ENCODE results near the gene MOAP1.
"Not testable (repeated sequence)": the region's sequence is repeated elsewhere in the genome, so short reads cannot be mapped to it uniquely, and the experiment has no call there.

MOAP1 gene

DNA sequence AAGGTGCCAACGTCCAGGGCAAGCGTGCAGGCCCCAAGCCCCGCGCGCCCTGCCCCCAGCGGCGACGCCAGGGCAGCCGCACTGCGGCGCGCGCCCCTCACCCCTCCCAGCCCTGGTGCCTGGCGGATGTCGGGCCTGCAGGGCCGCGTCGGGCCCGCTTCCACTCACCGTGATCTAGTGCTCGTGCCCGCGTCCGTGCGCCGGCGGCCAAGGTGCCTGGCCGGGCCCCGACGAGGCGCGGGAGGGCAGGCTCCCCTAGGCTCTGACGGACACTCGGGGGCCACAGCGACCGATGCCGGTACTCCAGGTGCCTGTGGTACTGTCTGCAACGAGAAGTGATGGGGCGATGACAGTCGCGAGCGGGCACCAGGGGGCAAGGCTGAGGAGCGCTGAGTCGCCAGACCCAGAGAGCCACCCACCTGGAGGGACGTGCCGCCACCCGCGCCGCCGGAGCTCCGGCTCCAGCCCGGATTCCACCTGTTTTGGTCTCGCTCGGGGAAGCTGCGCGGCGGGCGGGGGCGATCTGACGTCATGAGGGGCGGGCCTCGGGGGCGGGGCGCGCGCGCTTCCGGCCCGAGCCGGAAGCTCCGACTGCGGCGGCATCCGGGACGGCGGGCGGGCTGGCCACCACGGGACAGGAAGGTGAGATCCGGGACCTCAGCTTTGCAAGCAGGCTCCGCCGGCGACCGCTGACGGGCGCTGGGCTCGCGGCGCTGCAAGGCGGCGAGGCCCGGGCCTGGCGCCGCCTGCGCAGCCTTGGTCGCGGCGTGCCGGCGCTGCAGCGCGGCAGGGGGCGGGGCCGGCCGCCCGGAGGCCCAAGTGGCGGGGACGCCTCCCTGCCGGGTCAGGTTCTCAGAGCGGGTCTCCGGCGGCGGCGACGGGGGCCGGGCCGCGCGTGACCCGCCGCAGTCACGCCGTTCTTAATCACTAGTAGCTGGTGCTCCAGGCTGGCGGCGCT, at the start of gene MOAP1, which contains the start of gene LYSET:
TSS of gene MOAP1 (minus strand) at position 507 of the 958 bp plus-strand sequence. CDS start 655 bp downstream, outside the sequence.
TSS of gene LYSET (plus strand) at position 927 of the 958 bp plus-strand sequence. CDS start 89 bp downstream, outside the sequence.
- Histone ChIP-seq H3K36me3 (ENCODE audit: insufficient read depth, low read length) (peaks cover 17% of the 10 kb centered on the region), H3K4me3 (ENCODE audit: low read length) (peak within 1 kb of the TSS; percentile 100)

DNA sequence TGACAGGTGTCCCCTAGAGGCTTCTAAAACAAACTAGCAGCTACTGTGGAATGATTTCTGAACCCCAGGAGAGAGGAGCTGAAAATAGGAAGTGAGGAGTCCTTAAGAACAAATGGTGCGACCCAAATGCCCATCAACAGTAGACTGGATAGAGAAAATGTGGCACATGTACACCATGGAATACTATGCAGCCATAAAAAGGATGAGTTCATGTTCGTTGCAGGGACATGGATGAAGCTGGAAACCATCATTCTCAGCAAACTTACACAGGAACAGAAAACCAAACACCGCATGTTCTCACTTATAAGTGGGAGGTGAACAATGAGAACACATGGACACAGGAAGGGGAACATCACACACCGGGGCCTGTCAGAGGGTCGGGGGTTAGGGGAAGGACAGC, 48.4 kb upstream of the MOAP1 start:
- not testable (repeated sequence) for H3K4me3 ChIP-seq (ENCODE audit: low read length); H3K27me3 ChIP-seq (ENCODE audit: insufficient read depth, low read length); H2AFZ ChIP-seq (ENCODE audit: low read depth, low read length); H3K4me1 ChIP-seq (ENCODE audit: insufficient read depth, low read length); H3K9me3 ChIP-seq (ENCODE audit: low read length)
- peaks cover 12% of the 10 kb centered on the region for H3K36me3 ChIP-seq (ENCODE audit: insufficient read depth, low read length)

More for the DNA sequence above, at the start of gene MOAP1, which contains the start of gene LYSET:
- Histone ChIP-seq H3K4me1 (ENCODE audit: insufficient read depth, low read length) (peaks cover 12% of the 10 kb centered on the region), H3K9me3 (ENCODE audit: low read length) (no peaks in the 10 kb centered on the region), H3K27me3 (ENCODE audit: insufficient read depth, low read length) (no peaks in the 10 kb centered on the region), H2AFZ (ENCODE audit: low read depth, low read length) (peak within 1 kb of the TSS; percentile 92)

GRCh38 chr14:93232159-93232558, 47.5 kb upstream of the MOAP1 start:
- H3K9me3 ChIP-seq (ENCODE audit: low read length) = no peaks in the 10 kb centered on the region
- no peak overlapping the region for H3K4me3 ChIP-seq (ENCODE audit: low read length)
- H3K36me3 ChIP-seq (ENCODE audit: insufficient read depth, low read length) = peaks cover 22% of the 10 kb centered on the region
- H3K27me3 ChIP-seq (ENCODE audit: insufficient read depth, low read length) = no peaks in the 10 kb centered on the region
- H3K4me1 ChIP-seq (ENCODE audit: insufficient read depth, low read length) = no peaks in the 10 kb centered on the region
- H2AFZ ChIP-seq (ENCODE audit: low read depth, low read length) = no peak overlapping the region

- Histone ChIP-seq H2AFZ (ENCODE audit: low read depth, low read length) (no peak overlapping the region), H3K27me3 (ENCODE audit: insufficient read depth, low read length) (no peaks in the 10 kb centered on the region), H3K9me3 (ENCODE audit: low read length) (no peaks in the 10 kb centered on the region), H3K4me1 (ENCODE audit: insufficient read depth, low read length) (no peaks in the 10 kb centered on the region), H3K4me3 (ENCODE audit: low read length) (no peak overlapping the region), H3K36me3 (ENCODE audit: insufficient read depth, low read length) (peaks cover 27% of the 10 kb centered on the region)
Observed at GRCh38 chr14:93231129-93231979, 46.7 kb upstream of the MOAP1 start.

- Histone ChIP-seq H3K9me3 (ENCODE audit: low read length) (no peaks in the 10 kb centered on the region), H3K27me3 (ENCODE audit: insufficient read depth, low read length) (no peaks in the 10 kb centered on the region), H3K36me3 (ENCODE audit: insufficient read depth, low read length) (peaks cover 34% of the 10 kb centered on the region), H3K4me1 (ENCODE audit: insufficient read depth, low read length) (no peaks in the 10 kb centered on the region), H3K4me3 (ENCODE audit: low read length) (no peak overlapping the region), H2AFZ (ENCODE audit: low read depth, low read length) (no peak overlapping the region)
Observed at GRCh38 chr14:93230539-93230938, 45.8 kb upstream of the MOAP1 start.

GRCh38 chr14:93228550-93228949, 43.9 kb upstream of the MOAP1 start:
- H3K36me3 ChIP-seq (ENCODE audit: insufficient read depth, low read length) = peaks cover 52% of the 10 kb centered on the region
- no peak overlapping the region for H2AFZ ChIP-seq (ENCODE audit: low read depth, low read length)
- H3K9me3 ChIP-seq (ENCODE audit: low read length) = no peaks in the 10 kb centered on the region
- no peak overlapping the region for H3K4me3 ChIP-seq (ENCODE audit: low read length)
- H3K4me1 ChIP-seq (ENCODE audit: insufficient read depth, low read length) = no peaks in the 10 kb centered on the region
- H3K27me3 ChIP-seq (ENCODE audit: insufficient read depth, low read length) = no peaks in the 10 kb centered on the region

DNA sequence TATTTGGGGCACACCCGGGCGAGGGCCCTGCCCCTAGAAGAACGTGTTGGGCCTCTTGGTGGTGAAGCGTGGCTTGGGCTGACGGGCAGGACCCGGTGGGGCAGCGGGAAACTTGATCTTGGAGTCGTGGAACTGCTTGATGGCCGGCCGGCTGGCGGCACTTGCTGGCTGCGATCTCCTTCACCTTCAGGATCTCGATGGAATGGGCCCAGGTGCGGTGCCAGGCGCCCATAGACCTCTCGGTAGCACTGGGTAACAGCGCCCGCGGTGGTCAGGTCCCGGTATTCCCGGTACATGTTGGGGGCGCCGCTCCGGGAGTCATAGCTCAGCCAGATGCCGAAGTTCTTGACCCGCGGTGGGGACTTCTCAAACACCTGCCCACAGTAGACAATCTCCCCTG, 38.9 kb upstream of the MOAP1 start:
- no peaks in the 10 kb centered on the region for H3K27me3 ChIP-seq (ENCODE audit: insufficient read depth, low read length)
- peaks cover 74% of the 10 kb centered on the region for H3K36me3 ChIP-seq (ENCODE audit: insufficient read depth, low read length)
- no peak overlapping the region for H2AFZ ChIP-seq (ENCODE audit: low read depth, low read length)
- no peaks in the 10 kb centered on the region for H3K9me3 ChIP-seq (ENCODE audit: low read length)
- H3K4me1 ChIP-seq (ENCODE audit: insufficient read depth, low read length) = no peaks in the 10 kb centered on the region
- no peak overlapping the region for H3K4me3 ChIP-seq (ENCODE audit: low read length)

- peaks cover 70% of the 10 kb centered on the region for H3K36me3 ChIP-seq (ENCODE audit: insufficient read depth, low read length)
Observed at GRCh38 chr14:93220509-93220908, 35.8 kb upstream of the MOAP1 start.

DNA sequence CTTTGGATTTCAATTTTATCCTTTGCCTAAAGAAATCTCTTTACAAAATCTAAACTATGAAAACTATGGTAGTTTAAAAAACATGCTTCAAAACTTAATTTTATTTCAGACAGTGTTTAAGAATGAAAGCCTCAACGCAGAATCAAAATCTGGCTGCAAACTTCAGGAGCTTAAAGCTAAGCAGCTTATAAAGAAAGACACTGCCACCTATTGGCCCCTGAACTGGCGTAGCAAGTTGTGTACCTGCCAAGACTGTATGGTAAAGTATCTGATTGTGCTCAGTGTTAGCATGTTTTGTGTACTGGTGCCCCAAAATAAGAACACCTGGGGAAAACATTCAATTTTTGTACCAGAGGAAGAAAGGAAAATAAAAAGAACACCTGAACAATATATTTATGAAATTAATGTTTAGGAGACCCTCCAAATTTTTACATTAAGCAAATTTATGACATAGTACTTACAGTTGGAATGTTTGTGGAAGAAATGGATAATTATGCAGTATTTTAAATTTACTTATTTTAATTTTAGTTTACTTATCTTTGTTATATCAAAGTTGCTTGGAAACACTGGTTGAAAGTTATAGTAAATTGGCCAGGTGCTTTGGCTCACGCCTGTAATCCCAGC, 34.5 kb upstream of the MOAP1 start:
- Histone ChIP-seq H3K4me3 (ENCODE audit: low read length) (no peak overlapping the region), H2AFZ (ENCODE audit: low read depth, low read length) (no peak overlapping the region), H3K36me3 (ENCODE audit: insufficient read depth, low read length) (peaks cover 71% of the 10 kb centered on the region), H3K9me3 (ENCODE audit: low read length) (no peaks in the 10 kb centered on the region), H3K27me3 (ENCODE audit: insufficient read depth, low read length) (no peaks in the 10 kb centered on the region), H3K4me1 (ENCODE audit: insufficient read depth, low read length) (no peaks in the 10 kb centered on the region)

More at GRCh38 chr14:93220509-93220908, 35.8 kb upstream of the MOAP1 start:
- H2AFZ ChIP-seq (ENCODE audit: low read depth, low read length) = no peak overlapping the region
- no peaks in the 10 kb centered on the region for H3K27me3 ChIP-seq (ENCODE audit: insufficient read depth, low read length)
- H3K4me1 ChIP-seq (ENCODE audit: insufficient read depth, low read length) = no peaks in the 10 kb centered on the region
- H3K4me3 ChIP-seq (ENCODE audit: low read length) = no peak overlapping the region
- no peaks in the 10 kb centered on the region for H3K9me3 ChIP-seq (ENCODE audit: low read length)

GRCh38 chr14:93214598-93214997, 29.9 kb upstream of the MOAP1 start:
- Histone ChIP-seq H3K4me3 (ENCODE audit: low read length) (no peak overlapping the region), H2AFZ (ENCODE audit: low read depth, low read length) (no peak overlapping the region), H3K4me1 (ENCODE audit: insufficient read depth, low read length) (no peaks in the 10 kb centered on the region), H3K27me3 (ENCODE audit: insufficient read depth, low read length) (no peaks in the 10 kb centered on the region), H3K9me3 (ENCODE audit: low read length) (no peaks in the 10 kb centered on the region), H3K36me3 (ENCODE audit: insufficient read depth, low read length) (peaks cover 61% of the 10 kb centered on the region)

DNA sequence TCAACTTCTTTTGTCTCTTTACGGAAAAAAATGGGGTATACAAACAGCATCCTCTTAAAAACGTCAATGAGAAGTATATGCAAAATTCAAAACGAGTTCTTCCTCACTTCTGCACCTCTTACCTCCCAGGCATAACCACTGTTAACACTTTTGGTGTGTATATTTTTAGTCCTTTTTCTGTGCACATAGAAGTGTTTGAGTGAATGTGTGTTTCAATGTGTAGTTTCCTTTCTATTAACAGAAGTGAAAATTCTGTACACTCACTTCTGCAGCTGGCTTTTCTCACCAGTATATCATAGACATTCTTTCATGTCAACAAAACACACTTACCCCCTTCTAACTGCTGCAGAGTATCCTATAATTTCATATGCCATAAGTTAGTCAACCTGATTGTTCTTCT, 27.7 kb upstream of the MOAP1 start:
- no peak overlapping the region for H2AFZ ChIP-seq (ENCODE audit: low read depth, low read length)
- H3K9me3 ChIP-seq (ENCODE audit: low read length) = no peaks in the 10 kb centered on the region
- H3K27me3 ChIP-seq (ENCODE audit: insufficient read depth, low read length) = no peaks in the 10 kb centered on the region
- H3K4me3 ChIP-seq (ENCODE audit: low read length) = no peak overlapping the region
- H3K36me3 ChIP-seq (ENCODE audit: insufficient read depth, low read length) = peaks cover 54% of the 10 kb centered on the region
- peaks cover 12% of the 10 kb centered on the region for H3K4me1 ChIP-seq (ENCODE audit: insufficient read depth, low read length)

- Histone ChIP-seq H3K36me3 (ENCODE audit: insufficient read depth, low read length) (peaks cover 20% of the 10 kb centered on the region), H3K9me3 (ENCODE audit: low read length) (no peaks in the 10 kb centered on the region), H3K4me3 (ENCODE audit: low read length) (peak overlapping the region; percentile 91), H3K4me1 (ENCODE audit: insufficient read depth, low read length) (peaks cover 18% of the 10 kb centered on the region), H3K27me3 (ENCODE audit: insufficient read depth, low read length) (no peaks in the 10 kb centered on the region), H2AFZ (ENCODE audit: low read depth, low read length) (peak overlapping the region; percentile 73)
Observed at GRCh38 chr14:93207468-93208308, 23.0 kb upstream of the MOAP1 start.
